HG03432 (cell line): Measurements from ENCODE around the gene ZNF587B.
"Not testable (repeated sequence)": the region's sequence is repeated elsewhere in the genome, so short reads cannot be mapped to it uniquely, and the experiment has no call there.

Source experiments
- ATAC-seq: cut with Tn5 transposase; IDR thresholded peaks from one replicate; pipeline ENCODE4 v1.9.1; 2021; ENCODE audit warnings: mild to moderate bottlenecking, moderate library complexity; ENCODE audit not compliant: unreplicated experiment

Gene ZNF587B

DNA sequence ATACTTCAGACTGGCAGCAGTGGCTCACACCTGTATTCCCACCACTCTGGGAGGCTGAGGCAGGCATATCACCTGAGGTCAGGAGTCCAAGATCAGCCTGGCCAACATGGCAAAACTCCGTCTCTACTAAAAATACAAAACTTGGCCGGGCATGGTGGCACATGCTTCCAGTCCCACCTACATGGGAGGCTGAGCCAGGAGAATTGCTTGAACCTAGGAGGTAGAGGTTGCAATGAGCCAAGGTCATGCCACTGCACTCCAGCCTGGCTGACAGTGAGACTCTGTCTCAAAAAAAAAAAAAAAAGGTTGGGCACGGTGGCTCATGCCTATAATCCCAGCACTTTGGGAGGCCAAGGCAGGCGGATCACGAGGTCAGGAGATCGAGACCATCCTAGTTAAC lies 39.6 kb downstream of the ZNF587B start:
- ATAC-seq: not testable (repeated sequence)

DNA sequence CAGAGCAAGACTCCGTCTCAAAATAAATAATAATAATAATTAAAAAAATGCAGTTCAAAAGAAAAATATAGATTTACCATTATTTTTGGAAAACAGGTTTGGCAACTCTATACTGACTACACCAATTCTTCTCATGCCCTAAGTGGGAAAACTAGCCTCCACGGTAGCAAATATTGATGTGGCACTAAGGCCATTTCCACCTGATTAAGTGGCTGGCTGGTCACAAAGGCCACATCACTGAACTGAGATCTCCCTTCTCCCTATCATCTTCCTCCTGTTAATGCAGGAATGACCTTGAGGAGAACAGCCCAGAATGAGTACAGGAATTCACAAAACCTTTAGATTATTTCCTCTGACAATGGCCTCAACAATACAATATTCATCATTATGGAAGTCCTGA lies 40.1 kb downstream of the ZNF587B start:
- no peak for ATAC-seq

DNA sequence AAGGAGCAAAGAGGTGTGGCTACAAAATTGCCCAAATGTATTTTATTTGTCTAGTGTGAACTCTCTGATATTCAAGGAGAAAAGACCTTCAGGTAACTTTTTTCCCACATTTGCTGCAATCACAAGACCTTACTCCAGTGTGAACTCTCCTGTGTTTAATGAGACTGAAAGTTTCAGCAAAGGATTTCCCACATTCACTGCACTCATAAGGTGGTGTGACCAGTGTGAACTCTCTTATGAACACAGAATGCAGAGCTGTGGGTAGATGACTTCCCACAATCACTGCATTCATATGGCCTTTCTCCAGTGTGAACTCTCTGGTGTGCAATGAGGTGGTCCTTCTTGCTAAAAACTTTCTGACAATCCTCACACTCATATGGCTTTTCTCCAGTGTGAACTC lies 42.4 kb downstream of the ZNF587B start:
- ATAC-seq: no peak

DNA sequence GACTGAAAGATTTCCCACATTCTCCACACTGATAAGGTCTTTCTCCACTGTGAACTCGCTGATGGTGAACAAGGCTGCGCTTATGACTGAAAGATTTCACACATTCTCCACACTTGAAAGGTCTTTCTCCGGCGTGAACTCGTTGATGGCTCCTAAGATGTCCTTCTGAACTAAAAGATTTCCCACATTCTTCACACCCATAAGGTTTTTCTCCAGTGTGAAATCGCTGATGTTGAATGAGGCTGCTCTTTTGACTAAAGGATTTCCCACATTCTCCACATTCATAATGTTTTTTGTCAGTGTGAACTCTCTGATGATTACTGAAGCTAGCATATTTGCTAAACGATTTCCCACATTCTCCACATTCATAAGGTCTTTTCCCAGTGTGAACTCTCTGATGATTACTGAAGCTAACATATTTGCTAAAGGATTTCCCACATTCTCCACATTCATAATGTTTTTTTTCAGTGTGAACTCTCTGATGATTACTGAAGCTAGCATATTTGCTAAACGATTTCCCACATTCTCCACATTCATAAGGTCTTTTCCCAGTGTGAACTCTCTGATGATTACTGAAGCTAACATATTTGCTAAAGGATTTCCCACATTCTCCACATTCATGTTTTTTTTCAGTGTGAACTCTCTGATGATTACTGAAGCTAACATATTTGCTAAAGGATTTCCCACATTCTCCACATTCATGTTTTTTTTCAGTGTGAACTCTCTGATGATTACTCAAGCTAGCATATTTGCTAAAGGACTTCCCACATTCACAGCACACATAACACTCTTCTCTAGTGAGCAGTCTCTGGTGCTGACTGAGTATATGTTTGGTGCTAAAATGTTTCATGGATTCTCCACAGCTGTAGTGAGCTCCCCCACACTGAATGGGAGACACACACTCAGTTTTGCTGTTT lies 44.0 kb downstream of the ZNF587B start:
- not testable (repeated sequence) for ATAC-seq

DNA sequence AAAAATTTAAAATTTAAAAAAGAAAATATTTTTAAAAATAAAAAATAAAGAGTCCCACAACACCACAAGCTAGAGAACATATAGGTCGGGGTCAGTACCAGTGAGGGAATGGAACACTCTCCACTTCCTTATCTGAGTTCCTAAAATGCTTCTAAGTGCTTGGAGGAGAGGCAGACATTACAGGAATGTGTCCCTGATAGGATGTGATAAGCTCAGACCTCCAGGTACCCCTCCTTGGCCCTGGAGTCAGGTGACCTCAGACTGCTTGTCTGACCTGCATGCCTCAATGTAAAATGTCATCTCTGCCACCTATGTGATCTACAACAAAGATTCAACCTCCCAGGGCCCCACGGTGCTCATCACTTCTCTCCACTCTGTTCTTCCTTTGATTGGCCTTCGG lies 55.9 kb downstream of the ZNF587B start:
- ATAC-seq: no peak

DNA sequence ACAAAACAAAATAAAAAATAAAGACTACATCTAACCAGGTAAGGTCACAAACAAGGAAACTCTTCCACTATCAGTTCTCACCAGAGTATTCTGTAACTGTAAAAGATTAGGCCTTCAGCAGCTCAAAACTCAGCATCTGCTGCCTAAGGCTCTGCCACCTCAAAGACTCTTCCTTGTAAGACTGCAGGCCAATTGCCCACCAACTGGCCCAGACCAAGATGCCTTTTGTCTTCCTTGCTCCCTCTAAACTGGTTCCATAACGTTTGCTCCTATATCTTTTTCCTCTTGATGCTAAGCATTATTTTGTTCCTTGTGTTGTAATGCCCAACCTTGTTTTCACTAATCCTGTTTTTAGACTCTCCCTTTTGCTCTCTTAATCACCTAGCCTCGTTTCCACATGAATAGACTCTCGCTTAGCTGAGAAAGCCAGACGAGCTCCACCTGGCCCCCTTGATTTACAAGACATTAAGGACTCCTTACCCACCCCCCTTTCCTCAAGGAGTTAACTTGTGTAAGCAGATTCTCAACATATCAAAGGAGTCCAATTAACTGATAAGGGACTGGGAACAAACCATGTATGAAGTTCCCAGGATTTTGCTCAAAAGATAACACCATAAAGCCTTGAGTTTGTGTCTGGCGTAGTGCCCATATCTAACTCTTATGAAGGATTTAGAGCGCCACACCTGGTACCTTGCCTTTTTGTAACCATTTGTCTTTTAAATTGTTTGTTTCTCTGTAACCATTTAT lies 57.3 kb downstream of the ZNF587B start:
- no peak for ATAC-seq

DNA sequence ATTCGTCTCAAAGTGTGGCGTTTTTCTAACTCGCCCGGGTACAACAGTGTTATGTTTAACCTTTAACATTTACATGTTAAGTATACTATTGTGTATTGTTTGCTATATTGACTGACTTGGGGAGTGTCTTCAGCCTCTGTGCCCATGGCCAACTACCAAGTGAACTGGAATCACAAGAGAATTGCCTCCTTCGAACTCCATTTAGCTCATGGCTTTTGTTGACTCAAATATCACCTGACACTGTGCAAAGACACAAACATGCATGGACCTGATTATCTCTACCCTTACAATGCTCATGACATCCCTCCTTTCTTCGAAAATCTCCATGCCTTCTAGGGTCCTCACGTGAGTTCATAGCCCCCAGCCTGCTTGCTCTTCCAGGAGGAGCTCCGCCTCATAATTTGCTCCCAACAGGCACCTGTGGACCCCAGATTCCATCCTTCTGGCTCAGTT lies 58.0 kb downstream of the ZNF587B start:
- peak; percentile 17 for ATAC-seq

DNA sequence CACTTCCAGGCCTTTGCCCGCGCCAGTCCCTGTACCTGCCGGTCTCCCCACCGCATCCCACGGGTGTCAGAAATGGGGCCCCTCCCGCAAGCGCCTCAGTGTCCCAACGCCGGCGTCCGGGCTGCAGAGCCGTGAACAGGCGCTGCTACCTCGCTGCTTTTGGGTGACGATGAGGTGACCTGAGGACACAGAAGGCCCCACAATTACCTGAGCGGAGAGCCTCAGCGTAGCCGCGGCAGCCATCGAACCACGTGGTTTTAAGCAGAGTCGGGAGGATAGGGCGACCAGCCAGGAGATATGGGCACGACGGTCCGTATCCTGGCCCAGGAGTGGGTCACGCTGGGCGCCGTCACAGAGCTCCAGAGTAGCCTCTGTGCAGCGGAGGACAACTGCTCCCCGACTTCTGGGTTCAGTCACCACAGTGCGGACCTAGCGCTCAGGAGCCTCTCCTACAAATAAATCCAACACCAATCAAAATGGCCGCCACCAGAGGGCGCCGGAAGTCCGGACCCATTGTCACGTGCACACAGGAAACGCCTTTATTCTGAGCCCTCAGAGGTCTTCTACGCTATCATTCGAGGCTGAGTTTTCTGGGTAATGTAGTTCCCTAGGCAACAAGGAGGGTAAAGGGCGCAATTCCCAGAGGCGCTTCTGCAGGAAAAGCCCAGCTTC lies 58.6 kb downstream of the ZNF587B start, which contains the start of gene ZNF814:
ZNF814 (minus strand) TSS at position 478 of the 672 bp plus-strand sequence; CDS start at position 243, 235 bp downstream.
- ATAC-seq: peak; percentile 89

DNA sequence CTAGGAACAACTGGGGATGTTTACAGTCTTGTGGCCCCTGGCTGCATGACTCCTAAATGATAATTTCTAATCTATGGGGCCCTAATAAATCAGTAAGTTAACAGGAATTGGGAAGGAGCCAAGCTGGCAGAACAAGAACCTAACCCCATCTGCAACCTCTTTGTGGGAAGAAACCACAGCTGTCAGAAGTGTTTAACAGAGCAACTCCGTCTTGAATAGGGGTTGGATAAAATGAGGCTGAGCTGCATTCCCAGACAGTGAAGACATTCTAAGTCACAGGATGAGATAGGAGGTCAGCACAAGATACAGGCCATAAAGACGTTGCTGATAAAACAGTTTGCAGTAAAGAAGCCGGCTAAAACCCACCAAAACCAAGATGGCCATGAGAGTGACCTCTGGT lies 60.6 kb downstream of the ZNF587B start:
- not testable (repeated sequence) for ATAC-seq
